Neural crest cell (in vitro differentiated cells): ENCODE measurements around the gene SYT9. TPM values are rescaled to one million over a fixed set of nuclear protein-coding genes. Genes with fewer than 3 reads are reported as not detected.

Experiments used
- DNase-seq: peaks from one replicate; pipeline ENCODE4 v3.0.0; 2021; ENCODE audit warnings: low read depth, mixed read lengths, low spot score
- H3K27ac Mint-ChIP-seq: one replicate; pipeline ENCODE4 v1.8.0; 2021; ENCODE audit warnings: mild to moderate bottlenecking, mixed read lengths; ENCODE audit not compliant: unreplicated experiment
- H3K27me3 Mint-ChIP-seq: 2 replicates; pipeline ENCODE4 v1.8.0; 2021; ENCODE audit warnings: low read depth, mild to moderate bottlenecking, mixed read lengths
- H3K36me3 Mint-ChIP-seq: 2 replicates; pipeline ENCODE4 v1.8.0; 2021; ENCODE audit warnings: low read depth, mild to moderate bottlenecking, mixed read lengths
- H3K4me1 Mint-ChIP-seq: 2 replicates; pipeline ENCODE4 v1.8.0; 2021; ENCODE audit warnings: mixed read lengths
- H3K4me3 Mint-ChIP-seq: one replicate; pipeline ENCODE4 v1.8.0; 2021; ENCODE audit warnings: mild to moderate bottlenecking, mixed read lengths
- H3K9me3 Mint-ChIP-seq: 2 replicates; pipeline ENCODE4 v1.8.0; 2021; ENCODE audit warnings: mixed read lengths
- total RNA-seq: library from RNA; stranded (reverse); gene quantifications from 2 replicates; pipeline ENCODE4 v1.2.1, GENCODE V29; 2021
- TF ChIP-seq, protein P1 (sequence below): fragments of 200-600 bp; sonication (generic); conservative IDR thresholded peaks from 2 replicates; pipeline ENCODE4 v1.5.0; 2021; ENCODE audit warnings: antibody characterized with exemption, mild to moderate bottlenecking

Gene SYT9
- total RNA-seq, 1 donor from 2014 or later, result 0.72 TPM

DNA sequence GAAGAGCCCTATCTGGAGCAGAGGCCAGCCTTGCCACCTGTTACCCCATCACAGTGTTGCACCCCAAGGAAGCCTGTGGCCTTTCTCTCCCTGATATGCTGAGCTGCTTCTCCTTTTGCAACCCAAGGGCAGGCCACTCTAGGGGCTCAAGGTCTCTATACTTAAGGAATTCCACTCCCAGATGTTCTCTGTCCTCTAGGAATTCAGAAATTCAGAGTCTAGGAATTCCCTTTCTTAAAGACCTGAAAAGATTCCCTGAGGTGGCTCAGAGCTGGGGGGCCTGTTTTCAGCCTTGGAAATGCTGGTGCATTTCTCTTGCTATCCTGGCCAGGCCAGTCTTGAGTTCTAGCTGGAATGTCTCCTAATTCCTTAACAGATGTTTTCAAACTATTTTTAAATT is 165.6 kb downstream of the SYT9 start:
- TF ChIP-seq, protein P1, sequence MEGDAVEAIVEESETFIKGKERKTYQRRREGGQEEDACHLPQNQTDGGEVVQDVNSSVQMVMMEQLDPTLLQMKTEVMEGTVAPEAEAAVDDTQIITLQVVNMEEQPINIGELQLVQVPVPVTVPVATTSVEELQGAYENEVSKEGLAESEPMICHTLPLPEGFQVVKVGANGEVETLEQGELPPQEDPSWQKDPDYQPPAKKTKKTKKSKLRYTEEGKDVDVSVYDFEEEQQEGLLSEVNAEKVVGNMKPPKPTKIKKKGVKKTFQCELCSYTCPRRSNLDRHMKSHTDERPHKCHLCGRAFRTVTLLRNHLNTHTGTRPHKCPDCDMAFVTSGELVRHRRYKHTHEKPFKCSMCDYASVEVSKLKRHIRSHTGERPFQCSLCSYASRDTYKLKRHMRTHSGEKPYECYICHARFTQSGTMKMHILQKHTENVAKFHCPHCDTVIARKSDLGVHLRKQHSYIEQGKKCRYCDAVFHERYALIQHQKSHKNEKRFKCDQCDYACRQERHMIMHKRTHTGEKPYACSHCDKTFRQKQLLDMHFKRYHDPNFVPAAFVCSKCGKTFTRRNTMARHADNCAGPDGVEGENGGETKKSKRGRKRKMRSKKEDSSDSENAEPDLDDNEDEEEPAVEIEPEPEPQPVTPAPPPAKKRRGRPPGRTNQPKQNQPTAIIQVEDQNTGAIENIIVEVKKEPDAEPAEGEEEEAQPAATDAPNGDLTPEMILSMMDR, result no peak
- no peak for DNase-seq
- Mint-ChIP-seq H3K36me3 (no peaks in the 10 kb centered on the region), H3K9me3 (peaks cover under 1% of the 10 kb centered on the region), H3K4me3 (no peak overlapping the region), H3K4me1 (peaks cover 14% of the 10 kb centered on the region), H3K27ac (no peak overlapping the region), H3K27me3 (no peaks in the 10 kb centered on the region)

DNA sequence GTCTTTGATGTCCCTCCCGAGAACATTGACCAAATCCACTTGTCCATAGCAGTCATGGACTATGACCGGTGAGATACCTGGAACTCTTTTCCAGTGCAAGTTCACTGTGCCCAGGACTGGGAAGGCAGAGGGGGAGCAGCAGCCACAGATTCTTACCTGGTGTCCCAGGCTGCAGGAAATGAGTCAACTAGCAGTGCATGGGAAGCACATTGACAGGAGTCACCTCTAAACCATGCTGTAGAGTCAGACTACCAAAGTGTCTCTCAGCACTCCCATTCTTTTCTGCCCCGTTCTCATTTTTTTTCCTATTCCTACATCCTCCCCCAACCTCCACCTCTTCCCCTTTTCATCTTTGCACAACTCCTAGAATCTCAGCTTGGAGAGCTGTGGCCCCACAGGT is 166.4 kb downstream of the SYT9 start:
- Mint-ChIP-seq H3K36me3 (no peaks in the 10 kb centered on the region), H3K4me1 (peaks cover 20% of the 10 kb centered on the region), H3K27ac (no peak overlapping the region), H3K27me3 (no peaks in the 10 kb centered on the region), H3K4me3 (no peak overlapping the region), H3K9me3 (no peaks in the 10 kb centered on the region)
- no peak for DNase-seq
- TF ChIP-seq, protein P1, result no peak

DNA sequence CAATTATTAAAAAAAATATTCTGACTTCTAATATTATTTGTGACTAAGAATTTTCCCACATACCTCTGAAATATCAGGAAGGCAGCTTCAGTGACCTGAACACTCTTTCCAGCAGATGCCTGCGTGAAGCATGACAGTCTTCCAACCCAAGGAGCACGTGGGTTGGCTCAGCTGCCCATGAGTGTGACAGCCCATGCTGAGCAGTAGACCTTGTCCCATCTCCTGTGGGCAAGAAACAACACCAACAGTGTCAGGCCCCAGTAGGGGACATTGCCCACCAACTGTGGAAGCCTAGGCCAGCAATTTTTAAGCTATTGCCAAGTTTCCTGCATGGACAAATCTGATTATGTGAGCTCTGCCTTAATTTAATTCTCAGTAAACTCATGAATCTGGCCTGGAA is 167.2 kb downstream of the SYT9 start:
- DNase-seq, result no peak
- Mint-ChIP-seq H3K4me1 (peaks cover 22% of the 10 kb centered on the region), H3K9me3 (no peaks in the 10 kb centered on the region), H3K27me3 (no peaks in the 10 kb centered on the region), H3K4me3 (no peak overlapping the region), H3K36me3 (no peaks in the 10 kb centered on the region), H3K27ac (no peak overlapping the region)
- TF ChIP-seq, protein P1, result no peak

DNA sequence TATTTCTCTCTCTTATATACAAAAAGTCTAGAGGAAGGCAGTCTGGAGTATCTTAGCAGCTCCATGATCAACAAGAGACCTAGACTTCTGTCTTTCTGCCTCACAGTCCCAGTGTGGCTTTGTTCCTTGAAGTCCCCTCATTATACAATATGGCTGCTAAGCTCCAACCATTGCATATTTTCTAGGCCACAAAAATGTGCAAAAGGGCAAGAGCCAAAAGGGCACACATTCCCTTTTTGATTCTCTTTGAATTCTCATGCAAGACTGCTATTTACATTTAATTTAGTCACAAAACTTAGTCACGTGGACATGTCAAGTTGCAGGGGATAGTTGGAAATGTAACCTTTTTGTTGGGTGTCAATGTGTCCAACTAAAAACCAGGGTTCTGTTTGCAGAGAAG is 169.4 kb downstream of the SYT9 start:
- no peak for DNase-seq
- H3K9me3 Mint-ChIP-seq, result no peaks in the 10 kb centered on the region
- peaks cover 10% of the 10 kb centered on the region for H3K4me1 Mint-ChIP-seq
- TF ChIP-seq, protein P1, result no peak
- H3K27ac Mint-ChIP-seq, result no peak overlapping the region
- H3K27me3 Mint-ChIP-seq, result no peaks in the 10 kb centered on the region
- H3K36me3 Mint-ChIP-seq, result no peaks in the 10 kb centered on the region
- no peak overlapping the region for H3K4me3 Mint-ChIP-seq

DNA sequence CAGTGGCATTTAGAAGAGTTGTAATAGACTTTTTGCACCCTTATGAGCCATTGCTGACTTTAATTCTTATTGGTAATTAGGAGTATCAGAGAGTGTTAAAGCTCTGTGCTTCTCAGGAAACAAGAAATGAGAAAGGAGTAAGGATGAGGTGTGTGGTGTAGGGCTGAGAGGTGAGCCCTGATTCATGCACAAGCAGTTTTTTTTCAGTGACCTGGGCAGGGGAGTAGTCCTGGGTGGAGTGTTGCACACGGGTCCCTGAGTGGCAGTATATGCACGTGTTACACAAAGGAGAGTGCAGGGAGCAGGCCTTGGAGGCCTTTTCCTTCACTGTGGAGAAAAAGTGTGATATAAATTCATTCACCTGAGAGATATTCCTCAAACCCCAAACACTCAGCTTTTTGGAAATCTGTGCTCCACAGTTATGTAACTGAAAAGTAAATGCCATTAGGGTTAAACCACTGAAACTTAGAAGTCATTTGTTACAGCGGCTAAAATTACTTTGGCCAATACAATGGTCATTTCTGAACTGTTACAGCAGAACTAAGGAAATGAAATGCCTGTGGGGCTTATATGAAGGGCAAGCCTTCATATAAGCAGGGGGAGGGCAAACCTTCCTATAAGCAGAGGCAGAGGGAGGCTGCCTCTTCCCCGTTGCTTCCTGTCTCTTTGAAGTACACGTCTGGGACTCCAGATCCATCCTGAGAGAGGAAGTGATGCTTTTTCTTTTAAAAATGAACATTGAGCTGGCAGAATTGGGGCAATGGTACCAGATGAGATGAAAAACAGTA is 171.0 kb downstream of the SYT9 start:
- peaks cover 10% of the 10 kb centered on the region for H3K4me1 Mint-ChIP-seq
- no peak for DNase-seq
- peak overlapping the region; percentile 43 for H3K27ac Mint-ChIP-seq
- no peaks in the 10 kb centered on the region for H3K9me3 Mint-ChIP-seq
- H3K36me3 Mint-ChIP-seq, result no peaks in the 10 kb centered on the region
- TF ChIP-seq, protein P1, result no peak
- H3K27me3 Mint-ChIP-seq, result no peaks in the 10 kb centered on the region
- H3K4me3 Mint-ChIP-seq, result no peak overlapping the region
